ENCODE measurements around the gene BDKRB2. TPM values are rescaled to one million over a fixed set of nuclear protein-coding genes. Genes with fewer than 3 reads are reported as not detected.

Gene BDKRB2
- total RNA-seq, 1 experiment from 2014 or later: 0.49 TPM

DNA sequence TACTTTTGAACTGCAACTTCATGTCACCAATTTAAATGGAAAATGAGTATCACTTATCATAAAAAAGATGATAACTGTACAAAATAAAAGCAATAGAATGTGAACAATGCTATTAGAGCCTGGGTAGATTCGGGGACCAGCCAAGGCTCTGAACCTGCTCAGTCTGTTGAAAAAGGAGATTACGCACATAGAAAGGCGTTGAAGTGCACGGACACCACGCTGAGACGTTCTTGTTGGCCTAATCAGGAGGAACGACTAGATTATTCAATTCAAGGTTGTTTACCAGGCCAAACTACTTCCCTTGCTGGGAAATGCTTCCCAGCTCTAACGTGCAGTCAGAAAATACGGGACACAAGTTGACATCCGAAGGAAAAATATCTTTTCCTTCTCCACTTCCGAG is 27.9 kb downstream of the BDKRB2 start:
- ChIA-PET RAD21 (ENCODE audit: low non-redundant PET in 1 of 2, low total read pairs in 2 of 2, uncharacterized antibody in 2 of 2, unreplicated experiment in 2 of 2) (no interaction called here), POLR2A (no interaction called here), CTCF (no interaction called here)
- no TSS peak for BruUV-seq (replicated peaks)
- TF ChIP-seq, protein P1, sequence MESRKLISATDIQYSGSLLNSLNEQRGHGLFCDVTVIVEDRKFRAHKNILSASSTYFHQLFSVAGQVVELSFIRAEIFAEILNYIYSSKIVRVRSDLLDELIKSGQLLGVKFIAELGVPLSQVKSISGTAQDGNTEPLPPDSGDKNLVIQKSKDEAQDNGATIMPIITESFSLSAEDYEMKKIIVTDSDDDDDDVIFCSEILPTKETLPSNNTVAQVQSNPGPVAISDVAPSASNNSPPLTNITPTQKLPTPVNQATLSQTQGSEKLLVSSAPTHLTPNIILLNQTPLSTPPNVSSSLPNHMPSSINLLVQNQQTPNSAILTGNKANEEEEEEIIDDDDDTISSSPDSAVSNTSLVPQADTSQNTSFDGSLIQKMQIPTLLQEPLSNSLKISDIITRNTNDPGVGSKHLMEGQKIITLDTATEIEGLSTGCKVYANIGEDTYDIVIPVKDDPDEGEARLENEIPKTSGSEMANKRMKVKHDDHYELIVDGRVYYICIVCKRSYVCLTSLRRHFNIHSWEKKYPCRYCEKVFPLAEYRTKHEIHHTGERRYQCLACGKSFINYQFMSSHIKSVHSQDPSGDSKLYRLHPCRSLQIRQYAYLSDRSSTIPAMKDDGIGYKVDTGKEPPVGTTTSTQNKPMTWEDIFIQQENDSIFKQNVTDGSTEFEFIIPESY (IDR thresholded peaks at IDR 0.05; ENCODE audit: extremely low read depth, insufficient replicate concordance, low read length): no peak
- TF ChIP-seq, protein P2, sequence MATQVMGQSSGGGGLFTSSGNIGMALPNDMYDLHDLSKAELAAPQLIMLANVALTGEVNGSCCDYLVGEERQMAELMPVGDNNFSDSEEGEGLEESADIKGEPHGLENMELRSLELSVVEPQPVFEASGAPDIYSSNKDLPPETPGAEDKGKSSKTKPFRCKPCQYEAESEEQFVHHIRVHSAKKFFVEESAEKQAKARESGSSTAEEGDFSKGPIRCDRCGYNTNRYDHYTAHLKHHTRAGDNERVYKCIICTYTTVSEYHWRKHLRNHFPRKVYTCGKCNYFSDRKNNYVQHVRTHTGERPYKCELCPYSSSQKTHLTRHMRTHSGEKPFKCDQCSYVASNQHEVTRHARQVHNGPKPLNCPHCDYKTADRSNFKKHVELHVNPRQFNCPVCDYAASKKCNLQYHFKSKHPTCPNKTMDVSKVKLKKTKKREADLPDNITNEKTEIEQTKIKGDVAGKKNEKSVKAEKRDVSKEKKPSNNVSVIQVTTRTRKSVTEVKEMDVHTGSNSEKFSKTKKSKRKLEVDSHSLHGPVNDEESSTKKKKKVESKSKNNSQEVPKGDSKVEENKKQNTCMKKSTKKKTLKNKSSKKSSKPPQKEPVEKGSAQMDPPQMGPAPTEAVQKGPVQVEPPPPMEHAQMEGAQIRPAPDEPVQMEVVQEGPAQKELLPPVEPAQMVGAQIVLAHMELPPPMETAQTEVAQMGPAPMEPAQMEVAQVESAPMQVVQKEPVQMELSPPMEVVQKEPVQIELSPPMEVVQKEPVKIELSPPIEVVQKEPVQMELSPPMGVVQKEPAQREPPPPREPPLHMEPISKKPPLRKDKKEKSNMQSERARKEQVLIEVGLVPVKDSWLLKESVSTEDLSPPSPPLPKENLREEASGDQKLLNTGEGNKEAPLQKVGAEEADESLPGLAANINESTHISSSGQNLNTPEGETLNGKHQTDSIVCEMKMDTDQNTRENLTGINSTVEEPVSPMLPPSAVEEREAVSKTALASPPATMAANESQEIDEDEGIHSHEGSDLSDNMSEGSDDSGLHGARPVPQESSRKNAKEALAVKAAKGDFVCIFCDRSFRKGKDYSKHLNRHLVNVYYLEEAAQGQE (IDR thresholded peaks at IDR 0.05; ENCODE audit: low read depth): no peak
- TF ChIP-seq TCF7L2 (IDR thresholded peaks at IDR 0.05; ENCODE audit: borderline replicate concordance, extremely low read depth, insufficient read depth, insufficient read length) (no peak), CBX3 (IDR thresholded peaks at IDR 0.05; ENCODE audit: low read depth) (no peak)
- ATAC-seq (no peak), DNase-seq (ENCODE audit: low read depth, low spot score) (no peak)
- Histone ChIP-seq H3K27ac (ENCODE audit: low read depth, low read length) (no peak overlapping the region), H3K4me3 (replicated peaks in 1 of 2; ENCODE audit: low read depth in 1 of 2, low read length in 2 of 2) (no peak overlapping the region), H3K27me3 (ENCODE audit: insufficient read depth, low read length) (no peaks in the 10 kb centered on the region; the same call in 1 of the 2 replicates), H2AFZ (ENCODE audit: low read depth, low read length, poor library complexity, severe bottlenecking) (no peak overlapping the region), H3K9me2 (ENCODE audit: insufficient read depth) (no peaks in the 10 kb centered on the region), H3K79me2 (ENCODE audit: insufficient read depth, low read length) (no peaks in the 10 kb centered on the region), H4K20me1 (ENCODE audit: insufficient read depth) (no peaks in the 10 kb centered on the region), H3K4me1 (ENCODE audit: control insufficient read depth in 1 of 2, insufficient read depth in 2 of 2, low read length in 2 of 2) (no peaks in the 10 kb centered on the region), H3K4me2 (ENCODE audit: low read length) (no peak overlapping the region), H3K9ac (ENCODE audit: low read length) (no peak overlapping the region), H3K36me3 (ENCODE audit: control insufficient read depth in 1 of 2, insufficient read depth in 2 of 2, low read length in 2 of 2) (no peaks in the 10 kb centered on the region), H3K9me3 (ENCODE audit: control insufficient read depth in 1 of 2, insufficient read depth in 1 of 2, low read depth in 1 of 2, low read length in 2 of 2) (no peaks in the 10 kb centered on the region)
- intact Hi-C loops (cut with micrococcal nuclease): no loop called here

All from HCT116 (cell line).